ENCODE results near the gene TMEM86A.
"Not testable (repeated sequence)": the region's sequence is repeated elsewhere in the genome, so short reads cannot be mapped to it uniquely, and the experiment has no call there.

The TMEM86A gene, protein sequence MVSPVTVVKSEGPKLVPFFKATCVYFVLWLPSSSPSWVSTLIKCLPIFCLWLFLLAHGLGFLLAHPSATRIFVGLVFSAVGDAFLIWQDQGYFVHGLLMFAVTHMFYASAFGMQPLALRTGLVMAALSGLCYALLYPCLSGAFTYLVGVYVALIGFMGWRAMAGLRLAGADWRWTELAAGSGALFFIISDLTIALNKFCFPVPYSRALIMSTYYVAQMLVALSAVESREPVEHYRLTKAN

DNA sequence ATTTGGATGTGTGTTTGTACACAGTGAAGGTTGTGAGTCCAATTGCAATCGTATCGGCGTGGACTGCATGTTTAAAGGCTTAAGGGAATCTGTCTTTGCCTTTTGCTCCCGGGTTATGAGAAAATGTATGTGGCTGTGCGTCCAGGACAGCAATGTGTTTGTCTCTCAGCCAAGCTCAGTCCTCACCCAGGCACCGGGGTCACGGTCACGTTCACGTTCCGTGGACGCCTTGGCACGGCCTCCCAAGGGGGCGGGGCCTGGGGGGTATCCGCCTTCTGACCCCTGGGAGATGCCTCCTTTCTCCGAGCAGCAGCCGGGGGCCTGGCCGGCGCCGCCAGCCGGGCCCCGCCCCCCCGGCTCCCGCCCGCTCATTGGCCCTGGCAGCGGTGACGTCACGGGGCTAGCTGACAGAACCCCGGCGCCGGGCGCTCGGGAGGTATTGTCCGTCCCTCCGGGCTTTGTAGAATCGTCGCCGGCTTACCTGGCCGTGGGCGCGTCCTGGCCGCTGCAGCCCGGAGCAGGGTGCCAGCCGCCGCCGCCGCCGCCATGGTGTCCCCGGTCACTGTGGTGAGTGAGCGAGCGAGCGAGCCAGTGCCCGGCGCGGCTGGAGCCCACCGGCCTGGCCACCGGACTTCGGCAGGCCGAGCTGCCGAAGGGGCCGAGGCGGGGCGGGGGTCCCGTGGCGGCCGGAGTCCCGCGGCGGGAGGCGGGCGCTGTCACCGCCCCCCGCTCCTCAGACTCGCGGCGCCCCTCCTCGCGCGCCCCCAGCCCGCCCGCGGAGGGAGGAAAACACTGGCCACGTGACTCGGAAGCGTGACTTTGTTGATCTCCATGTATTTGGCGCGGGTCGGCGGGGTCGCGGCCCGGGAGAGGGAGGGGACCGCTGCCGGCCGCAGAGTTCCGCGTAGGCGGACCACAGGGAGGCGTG lies at the start of gene TMEM86A:
Gene TMEM86A, plus strand, starts transcription at position 439 of the 928 bp plus-strand sequence. Its CDS starts 108 bp downstream, at position 547.
- peak; percentile 83 for DNase-seq

DNA sequence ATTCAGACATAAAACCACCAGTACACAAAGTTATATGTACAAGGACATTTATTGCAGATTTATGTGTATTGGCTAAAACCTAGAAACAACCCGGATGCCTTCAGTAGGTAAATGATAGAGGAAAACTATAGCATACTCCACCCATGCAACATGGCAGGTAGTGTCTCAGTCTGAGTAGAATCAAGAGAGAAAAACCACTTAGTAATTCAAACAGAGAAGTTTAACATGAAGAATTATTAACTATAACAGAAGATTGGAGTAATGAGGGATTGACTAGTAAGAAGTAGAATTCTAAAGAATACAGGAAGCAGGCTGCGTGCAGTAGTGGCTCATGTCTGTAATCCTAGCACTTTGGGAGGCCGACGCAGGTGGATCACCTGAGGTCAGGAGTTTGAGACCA lies 48.2 kb upstream of the TMEM86A start:
- DNase-seq: no peak

DNA sequence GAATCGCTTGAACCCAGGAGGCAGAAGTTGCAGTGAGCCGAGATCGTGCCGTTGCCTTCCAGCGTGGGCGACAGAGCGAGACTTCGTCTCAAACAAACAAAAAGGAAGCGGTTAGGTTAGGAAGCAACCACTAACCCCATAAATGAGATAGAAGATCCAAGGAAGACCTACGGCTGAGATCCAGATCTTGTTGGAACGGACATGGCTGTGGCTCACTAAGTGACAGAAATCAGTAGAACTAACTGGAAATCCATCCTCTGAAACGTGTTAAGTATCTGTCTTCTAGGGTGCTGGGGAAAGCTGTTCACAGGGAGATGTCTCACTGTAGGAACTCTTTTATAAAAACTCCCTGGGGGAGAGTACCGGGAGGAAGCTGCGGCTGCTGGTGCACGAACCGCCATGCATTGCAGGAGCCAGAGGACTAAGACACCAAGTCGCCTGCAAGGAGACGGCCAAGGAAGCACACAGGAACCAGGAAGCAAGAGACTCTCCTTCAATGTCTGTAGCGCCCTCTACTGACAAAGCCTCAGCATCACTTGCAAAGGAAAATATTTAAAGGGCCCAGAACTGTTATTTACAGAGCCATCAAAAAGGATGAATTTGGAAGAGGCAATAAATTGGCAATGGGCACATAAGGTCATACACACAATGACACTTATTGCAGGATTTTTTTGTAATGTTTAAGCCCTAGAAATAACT lies 47.6 kb upstream of the TMEM86A start:
- DNase-seq: no peak

DNA sequence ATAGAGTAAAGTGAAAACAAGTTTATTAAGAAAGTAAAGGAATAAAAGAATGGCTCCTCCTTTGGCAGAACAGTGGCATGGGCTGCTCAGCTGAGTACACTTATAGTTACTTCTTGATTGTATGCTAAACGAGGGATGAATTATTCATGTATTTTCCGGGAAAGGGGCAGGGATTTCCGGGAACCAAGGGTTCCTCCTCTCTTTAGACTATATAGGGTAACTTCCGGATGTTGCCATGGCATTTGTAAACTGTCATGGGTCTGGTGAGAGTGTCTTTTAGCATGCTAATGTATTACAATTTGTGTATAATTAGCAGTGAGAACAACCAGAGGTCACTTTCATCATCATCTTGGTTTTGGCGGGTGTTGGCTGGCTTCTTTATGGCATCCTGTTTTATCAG lies 40.9 kb upstream of the TMEM86A start:
- no peak for DNase-seq

DNA sequence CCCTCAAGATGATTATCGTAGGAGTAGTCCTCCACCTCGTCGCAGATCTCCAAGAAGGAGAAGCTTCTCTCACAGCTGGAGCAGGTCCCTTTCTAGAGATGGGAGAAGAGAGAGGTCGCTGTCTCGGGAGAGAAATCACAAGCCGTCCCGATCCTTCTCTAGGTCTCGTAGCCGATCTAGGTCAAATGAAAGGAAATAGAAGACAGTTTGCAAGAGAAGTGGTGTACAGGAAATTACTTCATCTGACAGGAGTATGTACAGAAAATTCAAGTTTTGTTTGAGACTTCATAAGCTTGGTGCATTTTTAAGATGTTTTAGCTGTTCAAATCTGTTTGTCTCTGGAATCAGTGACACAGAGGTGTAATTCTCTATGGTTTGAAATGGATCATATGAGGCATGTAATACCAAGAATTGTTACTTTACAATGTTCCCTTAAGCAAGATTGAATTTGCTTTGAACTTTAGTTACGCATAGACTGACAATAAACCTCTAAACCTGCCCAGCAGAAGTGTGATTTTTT lies 33.2 kb upstream of the TMEM86A start:
- not testable (repeated sequence) for DNase-seq

DNA sequence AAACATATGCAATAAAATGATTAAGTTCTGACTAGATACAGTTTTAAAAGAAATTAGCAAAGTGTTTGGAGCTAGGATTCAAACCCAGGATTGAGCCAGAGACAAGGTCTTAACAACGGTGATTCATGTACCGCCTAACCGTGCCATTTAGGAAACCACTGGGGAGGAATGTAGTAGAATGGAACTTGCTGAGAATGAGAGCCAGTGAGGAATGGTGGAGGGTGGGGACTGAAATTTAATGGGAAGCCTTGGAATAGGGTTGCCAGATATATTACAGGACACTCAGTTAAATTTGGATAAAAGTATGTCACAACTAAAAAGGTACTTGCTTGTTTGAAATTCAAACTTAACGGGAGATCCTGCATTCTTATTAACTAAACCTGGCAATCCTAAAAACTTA lies 30.4 kb upstream of the TMEM86A start:
- no peak for DNase-seq

DNA sequence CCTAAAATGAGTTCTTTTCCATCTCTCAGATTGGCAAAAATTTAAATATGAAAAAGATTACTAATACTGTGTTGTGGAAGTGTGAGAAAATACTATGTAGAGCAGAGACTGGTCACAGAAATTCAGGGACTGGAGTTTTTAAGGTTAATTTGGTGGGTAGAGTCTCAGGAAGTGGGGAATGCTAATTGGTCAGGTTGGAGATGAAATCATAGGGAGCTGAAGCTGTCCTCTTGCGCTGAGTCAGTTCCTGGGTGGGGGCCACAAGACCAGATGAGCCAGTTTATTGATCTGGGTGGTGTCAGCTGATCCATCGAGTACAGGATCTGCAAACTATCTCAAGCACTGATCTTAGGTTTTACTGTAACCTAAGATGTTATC lies 29.4 kb upstream of the TMEM86A start:
- no peak for DNase-seq

DNA sequence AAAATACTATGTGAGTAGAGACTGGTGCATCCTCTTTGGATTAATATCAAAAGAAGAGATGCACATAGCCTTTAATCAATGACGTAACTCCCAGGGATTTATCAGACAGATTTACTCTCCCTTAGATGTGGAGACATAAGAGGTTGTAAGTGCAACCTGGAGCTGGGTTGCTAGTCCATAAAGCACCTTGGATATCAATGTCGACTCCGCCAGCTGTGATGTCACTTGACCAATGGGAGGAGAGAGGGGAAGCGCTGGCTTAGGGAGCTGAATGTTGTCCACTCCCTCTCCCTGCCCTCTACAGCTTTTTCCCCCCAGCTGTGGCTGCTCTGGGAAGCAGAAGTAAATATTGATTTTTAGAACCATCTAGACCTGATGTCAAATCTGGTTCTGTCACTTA lies 28.9 kb upstream of the TMEM86A start:
- no peak for DNase-seq

DNA sequence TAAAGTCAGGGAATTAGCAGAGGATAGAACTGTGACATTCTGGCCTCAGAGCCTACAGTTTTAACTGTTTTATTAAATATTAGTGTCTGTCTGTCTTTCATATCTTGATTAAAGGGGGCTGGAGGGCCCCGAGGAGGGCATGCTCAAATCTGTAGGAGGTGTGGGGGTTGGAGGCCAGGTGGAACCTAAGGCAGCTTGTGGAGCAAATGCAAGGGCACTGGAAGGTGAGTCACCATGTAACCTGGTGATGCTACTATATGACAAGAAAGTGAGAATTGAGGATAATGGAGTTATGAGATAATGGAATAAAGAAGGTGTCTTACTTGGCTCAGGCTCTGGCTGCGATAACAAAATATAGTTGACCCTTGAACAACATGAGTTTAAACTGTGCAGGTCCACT lies 27.3 kb upstream of the TMEM86A start:
- DNase-seq: no peak

DNA sequence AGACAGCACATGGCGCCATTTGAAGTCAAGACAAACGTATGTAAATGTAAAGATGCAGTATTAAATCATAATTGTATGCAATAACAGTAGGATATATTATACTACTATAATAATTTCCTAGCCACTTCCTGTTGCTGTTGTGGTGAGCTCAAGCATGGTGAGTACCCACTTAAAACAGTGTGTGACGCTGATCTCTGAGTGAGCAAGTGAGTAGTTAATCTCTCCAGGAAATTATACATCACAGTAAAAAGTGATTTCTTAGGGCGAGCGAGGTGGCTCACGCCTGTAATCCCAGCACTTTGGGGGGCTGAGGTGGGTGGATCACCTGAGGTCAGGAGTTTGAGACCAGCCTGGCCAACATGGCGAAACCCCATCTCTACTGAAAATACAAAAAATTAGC lies 26.4 kb upstream of the TMEM86A start:
- not testable (repeated sequence) for DNase-seq

DNA sequence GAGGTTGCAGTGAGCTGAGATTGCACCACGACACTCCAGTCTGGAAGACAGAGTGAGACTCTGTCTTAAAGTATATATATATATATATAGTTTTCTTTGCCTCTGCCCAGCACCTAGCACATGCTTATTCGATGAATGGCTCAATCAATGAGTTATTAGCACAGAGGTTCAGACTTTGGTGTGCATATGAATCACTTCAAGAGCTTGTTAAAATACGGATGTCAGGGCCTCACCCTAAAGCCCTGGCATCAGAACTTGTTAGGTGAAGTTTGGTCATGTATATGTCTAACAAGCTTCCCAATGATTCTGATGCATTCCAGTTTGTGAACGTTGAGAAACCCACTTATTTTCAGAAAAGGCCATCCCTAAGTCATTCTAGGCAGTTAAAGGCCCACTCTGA lies 21.8 kb upstream of the TMEM86A start:
- DNase-seq: no peak

DNA sequence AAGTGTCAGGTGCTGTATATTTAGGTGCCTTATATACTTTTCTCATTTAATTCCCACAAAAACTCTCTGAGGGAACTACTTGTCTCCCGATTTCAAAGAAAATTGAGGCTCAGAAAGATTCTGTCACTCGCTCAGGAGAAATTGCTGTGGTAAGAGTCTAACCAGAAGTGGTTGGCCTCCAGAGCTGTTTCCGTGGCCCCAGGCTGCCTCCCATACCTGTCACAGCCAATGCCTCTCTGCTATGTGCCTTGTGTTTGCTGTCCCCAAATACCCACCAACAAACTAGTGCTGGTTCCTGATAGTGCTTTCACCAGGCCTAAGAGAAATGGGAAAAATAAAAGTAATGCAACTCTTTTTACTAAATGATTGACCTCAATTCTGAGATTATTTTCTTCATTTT lies 21.0 kb upstream of the TMEM86A start:
- no peak for DNase-seq

DNA sequence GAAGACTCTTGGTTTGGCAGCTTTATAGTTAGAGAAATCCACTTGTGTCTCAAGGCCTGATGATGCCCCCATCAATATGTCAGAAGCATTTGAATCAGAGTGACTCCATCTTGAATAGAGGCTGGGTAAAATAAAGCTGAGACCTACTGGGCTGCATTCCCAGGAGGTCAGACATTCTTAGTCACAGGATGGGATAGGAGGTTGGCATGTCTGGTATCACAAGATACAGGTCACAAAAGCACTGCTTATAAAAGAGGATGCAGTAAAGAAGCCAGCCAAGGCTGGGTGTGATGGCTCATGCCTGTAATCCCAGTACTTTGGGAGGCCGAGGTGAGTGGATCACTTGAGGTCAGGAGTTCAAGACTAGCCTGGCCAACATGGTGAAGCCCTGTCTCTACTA lies 16.6 kb upstream of the TMEM86A start:
- not testable (repeated sequence) for DNase-seq

DNA sequence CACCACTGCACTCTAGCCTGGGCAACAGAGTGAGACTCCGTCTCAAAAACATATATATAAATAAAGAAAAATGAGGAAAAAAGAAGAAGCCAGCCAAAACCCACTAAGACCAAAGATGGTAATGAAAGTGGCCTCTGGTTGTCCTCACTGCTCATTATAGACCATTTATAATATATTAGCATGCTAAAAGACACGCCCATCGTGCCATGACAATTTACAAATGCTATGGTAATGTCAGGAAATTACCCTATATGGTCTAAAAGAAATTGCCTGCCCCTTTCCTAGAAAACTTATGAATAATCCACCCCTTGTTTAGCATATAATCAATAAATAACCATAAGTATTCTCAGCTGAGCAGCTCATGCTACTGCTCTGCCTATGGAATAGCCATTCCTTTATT lies 16.1 kb upstream of the TMEM86A start:
- DNase-seq: no peak

DNA sequence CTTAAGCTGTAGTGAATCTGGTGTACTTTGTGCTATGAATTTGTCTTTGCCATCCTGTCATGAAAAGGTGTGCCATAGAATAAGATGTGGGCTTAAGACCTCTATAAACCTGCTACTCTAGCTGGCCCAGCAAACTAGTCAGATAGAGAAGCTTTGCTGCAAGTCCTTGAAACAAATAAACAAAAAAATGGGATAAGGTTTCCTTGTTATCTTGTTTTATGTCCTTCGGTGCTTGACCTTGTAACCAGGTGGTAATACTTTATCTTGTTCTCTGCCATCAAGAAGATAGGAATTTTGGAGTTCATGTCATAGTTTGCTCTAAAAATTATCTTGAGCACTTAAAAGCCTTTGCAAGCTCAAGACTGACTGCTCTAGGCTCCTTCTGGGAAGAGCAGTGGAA lies 14.3 kb upstream of the TMEM86A start:
- DNase-seq: no peak

DNA sequence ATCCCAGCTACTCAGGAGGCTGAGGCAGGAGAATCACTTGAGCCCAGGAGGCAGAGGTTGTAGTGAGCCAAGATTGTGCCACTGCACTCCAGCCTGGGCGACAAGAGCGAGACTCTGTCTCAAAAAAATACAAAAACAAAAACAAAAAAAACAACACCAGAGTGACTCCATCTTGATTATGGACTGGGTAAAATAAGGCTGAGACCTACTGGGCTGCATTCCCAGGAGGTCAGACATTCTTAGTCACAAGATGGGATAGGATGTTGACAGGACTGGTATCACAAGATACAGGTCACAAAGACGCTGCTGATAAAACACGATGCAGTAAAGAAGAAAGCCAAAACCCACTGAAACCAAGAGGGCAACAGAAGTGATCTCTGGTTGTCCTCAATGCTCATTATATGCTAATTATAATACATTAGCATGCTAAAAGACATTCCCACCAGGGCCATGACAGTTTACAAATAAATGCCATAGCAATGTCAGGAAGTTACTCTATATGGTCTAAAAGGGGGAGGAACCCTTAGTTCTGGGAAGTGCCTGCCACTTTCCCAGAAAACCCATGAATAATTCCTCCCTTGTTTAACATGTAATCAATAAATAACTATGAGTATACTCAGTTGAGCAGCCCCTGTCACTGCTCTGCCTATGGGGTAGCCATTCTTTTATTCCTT lies 7.0 kb upstream of the TMEM86A start:
- DNase-seq: not testable (repeated sequence)

DNA sequence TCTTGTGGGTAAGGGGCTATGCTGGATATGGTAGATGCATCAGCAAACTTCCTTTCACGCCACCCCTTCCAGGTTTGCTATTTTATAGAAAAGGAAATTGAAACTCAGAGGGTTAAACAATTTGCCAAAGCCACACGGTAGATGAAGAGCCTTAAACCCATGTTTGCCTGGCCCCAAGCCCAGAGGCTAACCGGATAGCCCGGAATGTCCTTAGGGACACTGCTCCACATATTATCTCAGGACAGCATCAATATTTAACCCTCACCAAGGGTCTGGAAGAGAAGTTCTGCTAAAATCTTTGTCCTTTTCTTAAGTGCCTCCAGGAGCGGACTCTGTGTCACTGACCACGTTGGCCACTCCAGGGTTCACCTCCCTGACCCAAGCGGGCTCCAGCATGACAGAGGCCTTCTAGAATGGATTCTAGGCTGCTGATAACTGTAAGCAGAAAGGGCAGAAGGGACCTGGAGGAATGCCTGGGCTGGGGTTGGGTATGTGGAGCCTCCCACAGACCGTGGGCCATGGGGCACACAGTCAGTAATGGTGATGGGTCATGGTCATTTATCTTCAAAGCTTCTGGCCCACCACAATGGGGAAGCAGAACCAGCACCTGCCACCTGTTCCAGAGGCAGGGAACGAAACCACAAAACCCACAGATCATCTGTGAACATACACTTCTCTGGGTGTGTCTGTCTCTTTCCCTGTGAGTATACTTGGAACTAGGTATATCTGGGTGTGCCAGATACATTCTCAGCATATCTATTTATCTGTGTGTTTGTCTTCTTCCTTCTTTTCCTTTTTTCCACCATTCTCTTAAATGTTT lies 5.4 kb upstream of the TMEM86A start:
- DNase-seq: no peak

DNA sequence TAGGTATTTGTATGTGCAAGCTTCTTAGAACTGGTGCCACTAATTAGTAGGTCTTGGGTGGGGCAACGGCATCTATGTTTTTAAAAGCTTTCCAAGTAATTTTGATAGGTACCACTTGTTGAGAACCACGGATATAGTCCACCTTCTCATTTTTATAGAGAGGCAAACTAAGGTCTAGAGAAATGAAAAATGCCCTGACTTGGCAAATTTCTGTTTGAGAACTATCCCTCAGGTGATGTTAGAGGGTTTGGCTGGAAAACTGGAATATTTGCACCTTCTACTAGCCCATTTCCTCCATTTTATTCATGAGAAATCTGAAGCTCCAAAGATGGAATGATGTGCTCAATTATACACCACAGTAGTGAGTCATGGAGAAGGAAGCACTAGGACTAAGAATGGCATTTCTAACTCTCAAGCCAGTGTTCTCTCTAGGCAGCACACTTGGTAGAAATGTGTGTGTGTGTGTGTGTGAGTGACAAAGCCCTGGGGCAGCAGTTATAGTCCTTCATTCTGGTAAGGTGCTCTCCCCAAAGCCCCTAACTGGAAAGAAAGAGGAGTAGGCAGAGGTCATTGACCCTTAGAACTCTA lies 1.8 kb upstream of the TMEM86A start:
- no peak for DNase-seq

DNA sequence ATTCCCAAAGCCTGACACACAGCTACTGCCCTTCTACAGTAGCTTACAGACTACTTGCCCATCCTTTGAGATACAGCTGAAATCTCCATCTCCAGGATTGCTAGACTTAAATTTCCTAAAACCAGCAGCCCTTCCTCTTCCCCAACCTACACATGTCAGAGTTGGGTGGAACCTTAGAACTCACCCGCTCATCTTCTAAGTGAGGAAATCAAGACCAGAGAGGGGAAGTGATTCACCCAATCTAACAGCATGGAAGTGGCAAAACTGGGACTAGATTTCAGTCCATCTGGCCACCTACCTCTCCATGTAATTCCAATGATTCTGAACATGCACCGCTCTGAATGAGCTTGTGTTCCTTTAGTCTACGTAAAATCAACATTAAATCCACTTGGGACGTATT lies 1.0 kb upstream of the TMEM86A start:
- DNase-seq: no peak

DNA sequence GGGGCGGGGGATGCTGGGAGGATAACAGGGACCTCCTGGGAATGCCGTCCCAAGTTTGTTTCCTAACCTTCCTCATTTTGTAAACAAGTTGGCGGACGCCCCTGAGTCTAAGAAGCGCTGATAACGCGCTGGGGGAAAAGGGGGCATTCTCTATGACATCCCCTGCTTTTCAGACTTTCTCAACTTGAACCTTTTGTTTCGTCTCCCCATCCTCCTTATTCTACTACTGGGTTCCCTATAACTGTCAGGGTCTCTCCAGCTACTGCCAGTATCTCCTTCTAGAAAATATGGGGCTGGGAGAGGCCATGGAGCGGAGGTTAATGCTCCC lies 654 bp downstream of the TMEM86A start:
- DNase-seq: no peak

DNA sequence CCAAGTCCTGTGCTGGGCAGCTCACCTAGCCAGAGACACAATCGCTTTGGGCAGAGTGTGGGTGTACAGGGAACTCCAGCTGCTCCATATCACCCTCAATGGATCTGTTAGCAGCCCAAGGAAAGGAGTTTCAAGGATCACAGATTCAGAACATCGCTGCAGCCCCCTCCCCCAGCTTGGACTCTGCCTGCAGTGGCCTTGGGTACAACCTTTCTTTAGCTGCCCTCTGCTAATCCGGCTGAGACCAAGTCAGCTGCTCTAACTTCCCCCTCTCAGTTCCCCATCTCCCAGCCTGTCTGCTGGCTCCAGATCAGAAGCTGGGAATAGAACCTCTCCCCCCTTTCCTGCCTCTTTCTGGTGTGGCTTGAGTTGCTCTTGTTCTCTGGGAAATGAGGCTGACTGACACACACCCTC lies 1.3 kb downstream of the TMEM86A start:
- DNase-seq: no peak

DNA sequence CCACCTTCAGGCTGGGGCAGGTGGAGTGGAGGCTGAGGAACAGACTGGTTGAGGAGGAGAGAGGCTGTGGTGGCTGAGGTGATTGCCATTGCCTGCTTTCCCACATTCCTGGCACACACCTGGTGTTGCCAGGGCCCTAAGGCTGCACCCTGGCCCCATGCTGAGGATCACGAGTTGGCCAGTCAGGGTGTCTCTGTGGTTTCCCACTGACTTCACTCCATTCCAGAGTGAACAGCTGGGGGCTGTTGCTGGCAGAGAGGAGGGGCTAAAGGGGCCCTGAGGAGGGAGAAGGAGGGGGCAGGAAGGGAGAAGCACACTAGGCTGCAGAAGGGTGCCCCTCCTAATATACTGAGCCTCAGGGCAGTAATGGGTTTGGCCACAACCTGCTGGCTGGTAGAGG lies 1.8 kb downstream of the TMEM86A start:
- no peak for DNase-seq
